Activated CD4-positive, alpha-beta T cell treated with anti-CD3 and anti-CD28 coated beads, Interleukin-2, amount 10 ng/mL, durations not matched to agents 24 days and 14 days (primary cell): ENCODE data around the gene SF3B4. TPM values are rescaled to one million over a fixed set of nuclear protein-coding genes. Genes with fewer than 3 reads are reported as not detected.
A peak's percentile ranks its signal among the peaks of the same experiment; 100 is the strongest.
"Not testable (repeated sequence)": the region's sequence is repeated elsewhere in the genome, so short reads cannot be mapped to it uniquely, and the experiment has no call there.

Source experiments
- DNase-seq: peaks from one replicate; pipeline ENCODE4 v3.0.0; 2022
- H3K27ac Mint-ChIP-seq: one replicate; pipeline ENCODE4 v1.8.0; 2022; ENCODE audit warnings: mild to moderate bottlenecking, mixed read lengths
- H3K27me3 Mint-ChIP-seq: one replicate; pipeline ENCODE4 v1.8.0; 2022; ENCODE audit warnings: mixed read lengths
- H3K36me3 Mint-ChIP-seq: one replicate; pipeline ENCODE4 v1.8.0; 2022; ENCODE audit warnings: low read depth, mild to moderate bottlenecking, mixed read lengths
- H3K4me1 Mint-ChIP-seq: one replicate; pipeline ENCODE4 v1.8.0; 2021; ENCODE audit warnings: mixed read lengths
- H3K4me3 Mint-ChIP-seq: one replicate; pipeline ENCODE4 v1.8.0; 2022; ENCODE audit warnings: mild to moderate bottlenecking, moderate library complexity, mixed read lengths
- H3K9me3 Mint-ChIP-seq: one replicate; pipeline ENCODE4 v1.8.0; 2021; ENCODE audit warnings: mixed read lengths
- intact Hi-C: fragments of 100-400 bp; cut with micrococcal nuclease; formaldehyde crosslinking; loops from one replicate; pipeline ENCODE4 v1.15.1; 2023
- total RNA-seq: library from RNA; stranded (reverse); gene quantifications from 2 replicates; pipeline ENCODE4 v1.2.3, GENCODE V29; 2022

Gene SF3B4, protein sequence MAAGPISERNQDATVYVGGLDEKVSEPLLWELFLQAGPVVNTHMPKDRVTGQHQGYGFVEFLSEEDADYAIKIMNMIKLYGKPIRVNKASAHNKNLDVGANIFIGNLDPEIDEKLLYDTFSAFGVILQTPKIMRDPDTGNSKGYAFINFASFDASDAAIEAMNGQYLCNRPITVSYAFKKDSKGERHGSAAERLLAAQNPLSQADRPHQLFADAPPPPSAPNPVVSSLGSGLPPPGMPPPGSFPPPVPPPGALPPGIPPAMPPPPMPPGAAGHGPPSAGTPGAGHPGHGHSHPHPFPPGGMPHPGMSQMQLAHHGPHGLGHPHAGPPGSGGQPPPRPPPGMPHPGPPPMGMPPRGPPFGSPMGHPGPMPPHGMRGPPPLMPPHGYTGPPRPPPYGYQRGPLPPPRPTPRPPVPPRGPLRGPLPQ
- 124 and 131 TPM in 2 replicates for total RNA-seq

DNA sequence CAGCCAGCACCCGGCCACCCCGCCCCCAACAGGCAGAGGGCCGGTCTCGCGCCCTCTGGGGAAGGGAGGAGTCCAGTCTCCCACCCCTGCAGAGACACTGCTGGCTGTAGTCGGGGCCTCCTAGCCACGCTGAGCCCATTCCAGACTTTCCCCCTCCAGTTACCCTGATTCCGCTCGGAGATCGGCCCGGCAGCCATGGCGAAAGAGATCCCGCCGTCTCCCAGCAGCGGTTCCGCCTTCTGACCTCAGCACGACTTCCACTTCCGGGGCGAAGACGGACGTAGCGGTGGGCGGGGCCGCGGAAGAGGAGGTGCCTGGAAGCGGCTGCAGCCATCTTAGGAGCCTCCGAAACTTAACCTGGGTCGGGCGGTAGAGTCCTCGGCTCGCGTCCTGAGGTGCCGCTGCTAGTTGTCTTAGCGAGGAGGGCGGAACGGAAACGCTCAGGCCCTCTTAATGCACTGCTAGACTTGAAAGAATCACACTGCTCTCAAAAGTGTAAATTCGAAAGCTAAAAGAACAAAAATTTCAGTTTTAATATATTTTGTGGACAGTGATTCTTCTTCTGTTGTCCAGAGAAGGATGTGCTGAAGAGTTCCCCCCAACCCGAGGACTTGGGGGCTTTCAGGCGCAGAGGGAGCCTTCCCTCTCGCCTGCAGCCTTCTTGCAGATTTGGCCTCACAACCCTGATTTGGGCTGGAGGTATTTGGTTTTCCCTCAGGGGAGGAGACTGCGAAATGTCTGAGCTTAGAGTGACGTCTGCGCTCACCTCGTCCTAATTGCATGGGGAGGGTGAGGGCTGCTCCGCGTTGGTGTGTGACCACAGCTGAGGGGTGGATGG, at the start of gene SF3B4:
SF3B4 (minus strand) TSS at position 241 of the 838 bp plus-strand sequence; CDS start at position 197, 44 bp downstream.
- peaks cover 51% of the 10 kb centered on the region for H3K36me3 Mint-ChIP-seq
- H3K4me3 Mint-ChIP-seq, result peak within 1 kb of the TSS; percentile 97
- H3K27me3 Mint-ChIP-seq, result no peaks in the 10 kb centered on the region
- intact Hi-C loops, result loop anchor here (1.0 kb wide), 3 partner anchors 12 to 39 kb away; partner anchors contain the start of gene BOLA1
- peak within 1 kb of the TSS; percentile 94 for H3K27ac Mint-ChIP-seq
- DNase-seq, result peak; percentile 99
- H3K4me1 Mint-ChIP-seq, result peaks cover 62% of the 10 kb centered on the region
- peaks cover 6% of the 10 kb centered on the region for H3K9me3 Mint-ChIP-seq

DNA sequence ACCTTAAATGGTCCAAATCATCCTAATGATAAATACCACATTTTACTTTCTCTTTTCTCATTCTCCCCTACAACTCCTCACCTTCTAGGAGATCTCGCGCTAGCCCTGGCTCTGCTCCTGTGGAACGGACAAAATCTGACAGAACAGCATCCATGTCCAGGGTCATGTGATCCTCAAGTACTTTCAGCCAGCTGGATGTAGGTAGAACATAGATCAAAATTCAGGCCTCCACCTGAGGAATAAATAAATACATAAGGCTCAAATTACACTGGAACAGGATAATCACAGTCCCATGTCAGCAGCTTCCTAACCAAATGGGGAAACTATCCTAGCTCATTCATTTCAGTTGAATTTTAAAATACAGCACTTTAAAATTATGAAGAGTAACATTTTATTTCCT, 49.7 kb upstream of the SF3B4 start:
- Mint-ChIP-seq H3K27me3 (no peaks in the 10 kb centered on the region), H3K9me3 (no peaks in the 10 kb centered on the region), H3K36me3 (peaks cover 39% of the 10 kb centered on the region), H3K4me3 (no peak overlapping the region), H3K27ac (no peak overlapping the region), H3K4me1 (peaks cover 23% of the 10 kb centered on the region)
- intact Hi-C loops, result no loop called here
- no peak for DNase-seq

DNA sequence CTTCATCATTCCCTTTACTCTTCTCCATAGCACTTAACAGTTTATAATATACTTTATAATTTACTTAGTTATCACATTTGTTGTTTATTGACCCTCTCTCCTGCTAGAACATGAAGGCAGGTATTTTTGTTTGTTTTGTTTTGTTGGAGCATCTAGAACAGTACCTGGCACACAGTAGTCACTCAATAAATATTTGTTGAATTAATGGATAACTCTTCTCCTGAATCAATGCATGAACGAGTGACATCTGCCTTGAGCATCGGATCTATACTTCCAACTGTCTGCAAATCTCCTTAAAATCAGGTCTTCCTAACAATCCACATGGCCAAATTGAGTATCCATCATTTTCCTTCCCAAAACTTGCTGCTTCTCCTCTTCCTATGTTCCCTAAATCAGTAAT, 44.9 kb upstream of the SF3B4 start:
- H3K36me3 Mint-ChIP-seq, result peaks cover 54% of the 10 kb centered on the region
- no peaks in the 10 kb centered on the region for H3K27me3 Mint-ChIP-seq
- intact Hi-C loops, result no loop called here

DNA sequence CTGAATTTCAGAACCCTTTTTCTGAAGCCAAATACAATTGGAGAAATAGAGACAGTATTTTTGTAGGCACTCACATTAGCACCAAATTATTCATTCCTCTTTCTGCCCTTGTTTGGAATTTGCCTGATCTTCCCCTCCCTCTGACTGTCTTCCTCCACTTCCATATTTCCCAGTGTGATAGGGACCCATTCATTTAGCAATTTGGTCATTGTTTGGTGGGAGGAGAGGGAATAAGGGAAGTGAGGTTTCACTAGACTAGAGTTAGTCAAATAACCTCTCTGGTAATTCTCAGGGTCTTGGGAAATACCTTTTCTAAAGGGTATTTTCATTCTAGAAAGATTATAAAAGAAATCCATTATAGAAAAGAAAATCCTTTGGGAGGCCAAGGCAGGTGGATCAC, 40.0 kb upstream of the SF3B4 start:
- Mint-ChIP-seq H3K36me3 (peaks cover 53% of the 10 kb centered on the region), H3K4me1 (peaks cover 6% of the 10 kb centered on the region), H3K27ac (no peak overlapping the region), H3K27me3 (no peaks in the 10 kb centered on the region), H3K9me3 (no peaks in the 10 kb centered on the region), H3K4me3 (no peak overlapping the region)
- intact Hi-C loops, result loop anchor here (10.0 kb wide), 1 partner anchor 197 kb away; no protein-coding TSS in a partner anchor
- no peak for DNase-seq

More for the DNA sequence above, 44.9 kb upstream of the SF3B4 start:
- H3K9me3 Mint-ChIP-seq, result no peaks in the 10 kb centered on the region
- H3K27ac Mint-ChIP-seq, result no peak overlapping the region
- peaks cover 2% of the 10 kb centered on the region for H3K4me1 Mint-ChIP-seq
- H3K4me3 Mint-ChIP-seq, result no peak overlapping the region
- DNase-seq, result no peak

DNA sequence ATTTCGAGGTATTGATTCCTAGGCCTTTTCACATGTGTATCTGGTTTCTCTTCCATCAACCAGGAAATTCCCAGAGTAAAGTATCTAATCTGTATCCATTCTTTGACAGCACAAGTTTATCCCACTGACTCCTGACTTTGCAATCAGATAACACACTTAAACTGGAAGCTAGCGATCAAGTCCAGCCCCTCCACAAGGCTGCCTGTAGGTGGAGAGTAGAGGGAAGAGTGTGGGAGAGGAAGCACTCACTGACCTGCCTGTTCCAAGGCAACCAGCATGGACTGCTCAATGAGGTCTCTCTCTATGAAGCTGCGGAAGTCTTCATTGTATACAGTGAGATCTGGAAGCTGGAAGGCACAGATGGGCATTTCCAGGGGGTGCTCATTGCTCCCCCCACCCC, 39.4 kb upstream of the SF3B4 start:
- H3K27ac Mint-ChIP-seq, result no peak overlapping the region
- peaks cover 12% of the 10 kb centered on the region for H3K4me1 Mint-ChIP-seq
- H3K27me3 Mint-ChIP-seq, result no peaks in the 10 kb centered on the region
- H3K4me3 Mint-ChIP-seq, result no peak overlapping the region
- intact Hi-C loops, result loop anchor here (10.0 kb wide), 1 partner anchor 198 kb away; no protein-coding TSS in a partner anchor
- no peak for DNase-seq
- no peaks in the 10 kb centered on the region for H3K9me3 Mint-ChIP-seq
- H3K36me3 Mint-ChIP-seq, result peaks cover 49% of the 10 kb centered on the region

DNA sequence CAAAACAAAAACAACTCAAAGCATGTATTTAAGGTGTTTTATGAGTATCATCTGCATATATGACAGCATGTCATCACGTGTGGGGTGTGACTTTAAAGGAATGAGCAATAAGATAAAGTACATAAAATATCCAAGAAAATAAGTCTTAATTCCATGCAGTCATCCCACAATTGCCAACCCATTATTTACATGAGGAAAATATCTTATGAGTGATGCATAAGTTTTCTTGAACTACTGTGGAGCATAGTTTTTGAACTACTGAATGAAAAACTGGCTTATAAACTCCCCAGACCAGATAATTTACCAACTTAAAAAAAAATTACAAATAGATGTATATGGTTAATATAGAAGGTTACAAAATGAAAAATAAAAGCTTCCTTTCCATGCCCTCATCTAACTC, 38.8 kb upstream of the SF3B4 start:
- no peak overlapping the region for H3K4me3 Mint-ChIP-seq
- no peaks in the 10 kb centered on the region for H3K27me3 Mint-ChIP-seq
- H3K9me3 Mint-ChIP-seq, result no peaks in the 10 kb centered on the region
- intact Hi-C loops, result loop anchor here (10.0 kb wide), 1 partner anchor 198 kb away; no protein-coding TSS in a partner anchor
- H3K27ac Mint-ChIP-seq, result no peak overlapping the region
- DNase-seq, result no peak
- H3K36me3 Mint-ChIP-seq, result peaks cover 49% of the 10 kb centered on the region
- H3K4me1 Mint-ChIP-seq, result peaks cover 18% of the 10 kb centered on the region

DNA sequence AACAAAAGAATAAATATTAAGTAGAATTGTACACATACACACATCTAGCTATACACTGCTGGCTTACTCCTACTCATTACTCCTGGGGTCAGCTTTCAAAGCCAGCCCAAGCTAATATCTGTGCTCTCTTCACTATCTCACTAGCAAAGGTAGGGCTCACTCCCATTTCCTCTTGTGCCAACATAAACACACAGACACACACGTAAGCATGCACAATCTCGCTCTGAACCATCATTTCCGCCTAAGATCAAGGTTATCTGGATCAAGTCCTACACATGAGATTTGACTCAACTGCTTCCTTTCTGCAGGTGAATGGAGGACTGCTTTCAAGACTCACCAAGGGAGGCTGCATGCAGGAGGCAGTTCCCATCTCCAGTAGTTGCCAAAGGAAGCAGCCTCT, 37.8 kb upstream of the SF3B4 start:
- no peak overlapping the region for H3K4me3 Mint-ChIP-seq

DNA sequence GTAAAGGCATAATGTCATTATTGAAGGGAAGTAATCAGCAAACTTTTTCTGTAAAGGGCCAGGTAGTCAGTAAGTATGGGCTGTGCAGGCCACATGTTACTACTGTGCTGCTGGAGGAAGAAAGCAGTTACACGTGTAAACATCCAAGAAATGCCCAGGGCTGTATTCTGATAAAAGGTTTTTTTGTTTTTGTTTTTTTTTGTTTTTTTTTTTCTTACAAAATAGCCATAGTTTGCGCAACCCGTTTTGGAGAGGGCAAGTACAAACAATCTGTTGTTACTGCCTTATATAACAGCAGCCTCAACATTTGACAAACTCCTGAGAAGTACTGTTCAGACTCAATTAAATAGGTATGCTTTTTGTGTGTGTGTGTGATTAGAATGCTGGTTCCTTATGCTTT, 35.8 kb upstream of the SF3B4 start:
- H3K36me3 Mint-ChIP-seq, result peaks cover 53% of the 10 kb centered on the region
- DNase-seq, result no peak
- no peak overlapping the region for H3K4me3 Mint-ChIP-seq
- peaks cover 18% of the 10 kb centered on the region for H3K4me1 Mint-ChIP-seq
- no peaks in the 10 kb centered on the region for H3K9me3 Mint-ChIP-seq
- no peaks in the 10 kb centered on the region for H3K27me3 Mint-ChIP-seq
- intact Hi-C loops, result loop anchor here (5.0 to 10.0 kb wide), 2 partner anchors 34 to 201 kb away; no protein-coding TSS in a partner anchor
- no peak overlapping the region for H3K27ac Mint-ChIP-seq

More for the DNA sequence above, 37.8 kb upstream of the SF3B4 start:
- no peaks in the 10 kb centered on the region for H3K27me3 Mint-ChIP-seq
- intact Hi-C loops, result loop anchor here (10.0 kb wide), 1 partner anchor 199 kb away; no protein-coding TSS in a partner anchor
- no peaks in the 10 kb centered on the region for H3K9me3 Mint-ChIP-seq
- no peak for DNase-seq
- H3K4me1 Mint-ChIP-seq, result peaks cover 18% of the 10 kb centered on the region
- H3K36me3 Mint-ChIP-seq, result peaks cover 46% of the 10 kb centered on the region
- H3K27ac Mint-ChIP-seq, result peak overlapping the region; percentile 10

DNA sequence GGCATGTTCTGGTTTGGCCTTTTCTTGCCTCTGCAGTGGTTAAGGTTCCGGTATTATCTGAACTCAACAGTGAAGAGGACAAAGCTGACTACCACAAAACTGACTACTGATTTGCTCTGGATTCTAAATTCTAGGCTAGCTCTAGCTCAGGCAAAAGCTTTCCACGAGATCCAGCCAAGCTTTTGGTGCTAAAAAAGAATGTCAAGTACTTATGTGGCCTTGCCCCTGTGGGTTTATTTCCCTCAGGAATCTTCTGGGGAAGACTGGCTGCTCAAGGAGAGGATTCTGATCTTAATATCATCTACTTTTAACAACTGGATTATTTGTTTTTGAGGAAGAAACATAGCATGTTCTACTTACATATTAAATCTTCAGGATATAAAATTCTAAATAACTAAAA, 35.1 kb upstream of the SF3B4 start:
- peaks cover 54% of the 10 kb centered on the region for H3K36me3 Mint-ChIP-seq
- no peak overlapping the region for H3K27ac Mint-ChIP-seq
- intact Hi-C loops, result loop anchor here (1.0 to 10.0 kb wide), 3 partner anchors 35 to 202 kb away; no protein-coding TSS in a partner anchor
- no peaks in the 10 kb centered on the region for H3K9me3 Mint-ChIP-seq
- H3K4me3 Mint-ChIP-seq, result no peak overlapping the region
- no peak for DNase-seq
- H3K27me3 Mint-ChIP-seq, result no peaks in the 10 kb centered on the region
- peaks cover 18% of the 10 kb centered on the region for H3K4me1 Mint-ChIP-seq

DNA sequence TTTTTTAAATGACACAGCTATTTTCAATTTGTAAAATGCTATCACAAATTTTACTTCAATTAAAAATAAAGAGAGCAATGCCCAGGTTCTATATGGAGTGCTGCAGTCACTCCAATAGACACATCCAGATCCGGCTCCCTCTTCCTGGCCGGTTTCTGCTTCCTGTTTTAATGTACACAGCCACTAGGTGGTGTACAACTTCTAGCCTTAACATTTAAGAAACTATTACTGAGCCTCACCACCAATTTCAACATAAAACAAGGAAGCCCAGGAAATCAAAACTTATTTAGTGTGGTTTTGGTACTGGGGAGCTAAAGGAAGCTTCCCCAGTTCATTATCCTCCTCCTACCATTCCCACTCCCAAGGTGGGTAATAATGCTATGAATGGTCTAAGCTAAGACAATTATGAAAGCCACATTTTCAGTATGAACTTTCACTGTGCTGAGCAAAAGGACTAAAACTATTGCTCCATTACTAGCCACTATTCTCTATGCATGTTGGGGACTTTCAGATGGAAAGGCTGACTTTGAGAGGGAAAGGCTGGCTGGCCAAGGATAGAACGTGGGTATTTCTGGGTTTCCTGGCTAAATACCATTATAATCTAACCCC, 34.5 kb upstream of the SF3B4 start:
- intact Hi-C loops, result loop anchor here (1.0 to 10.0 kb wide), 3 partner anchors 35 to 203 kb away; no protein-coding TSS in a partner anchor
- H3K27ac Mint-ChIP-seq, result no peak overlapping the region

DNA sequence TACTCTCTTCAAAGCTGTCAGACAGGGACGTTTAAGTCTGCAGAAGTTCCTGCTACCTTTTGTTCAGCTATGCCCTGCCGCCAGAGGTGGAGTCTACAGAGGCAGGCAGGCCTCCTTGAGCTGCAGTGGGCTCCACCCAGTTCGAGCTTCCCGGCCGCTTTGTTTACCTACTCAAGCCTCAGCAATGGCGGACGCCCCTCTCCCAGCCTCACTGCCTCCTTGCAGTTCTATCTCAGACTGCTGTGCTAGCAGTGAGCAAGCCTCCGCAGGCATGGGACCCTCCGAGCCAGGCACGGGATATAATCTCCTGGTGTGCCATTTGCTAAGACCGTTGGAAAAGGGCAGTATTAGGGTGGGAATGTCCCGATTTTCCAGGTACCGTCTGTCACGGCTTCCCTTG, 29.9 kb upstream of the SF3B4 start:
- H3K27ac Mint-ChIP-seq, H3K9me3 Mint-ChIP-seq, H3K27me3 Mint-ChIP-seq, DNase-seq, intact Hi-C loops, H3K4me3 Mint-ChIP-seq: not testable (repeated sequence)
- Mint-ChIP-seq H3K36me3 (peaks cover 63% of the 10 kb centered on the region), H3K4me1 (peaks cover 13% of the 10 kb centered on the region)

More for the DNA sequence above, 34.5 kb upstream of the SF3B4 start:
- DNase-seq, result peak; percentile 84
- Mint-ChIP-seq H3K9me3 (no peaks in the 10 kb centered on the region), H3K4me1 (peaks cover 18% of the 10 kb centered on the region), H3K4me3 (no peak overlapping the region), H3K27me3 (no peaks in the 10 kb centered on the region), H3K36me3 (peaks cover 55% of the 10 kb centered on the region)

DNA sequence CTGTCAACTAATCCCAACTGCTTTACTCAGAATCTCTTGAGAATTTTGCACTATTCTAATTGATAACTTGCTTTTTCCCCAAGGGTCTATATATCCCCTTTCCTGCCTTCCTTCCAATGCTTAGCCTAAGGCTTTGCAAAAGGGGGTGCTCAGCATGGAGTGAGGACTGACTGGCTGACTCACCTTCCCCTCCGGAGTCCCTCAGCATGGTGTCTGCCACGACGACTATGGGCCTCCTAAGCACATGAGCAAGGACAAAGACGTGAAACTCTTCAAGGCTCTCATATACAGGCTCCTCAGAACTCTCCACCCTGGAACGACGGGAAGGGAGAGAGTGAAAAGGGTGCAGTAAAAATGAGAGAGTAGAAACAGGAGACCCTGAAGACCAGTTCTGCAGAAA, 22.3 kb upstream of the SF3B4 start:
- H3K4me3 Mint-ChIP-seq, result no peak overlapping the region
- no peaks in the 10 kb centered on the region for H3K4me1 Mint-ChIP-seq
- no peaks in the 10 kb centered on the region for H3K27me3 Mint-ChIP-seq
- no peak overlapping the region for H3K27ac Mint-ChIP-seq
- no peak for DNase-seq
- intact Hi-C loops, result no loop called here
- H3K36me3 Mint-ChIP-seq, result peaks cover 43% of the 10 kb centered on the region
- H3K9me3 Mint-ChIP-seq, result no peaks in the 10 kb centered on the region

DNA sequence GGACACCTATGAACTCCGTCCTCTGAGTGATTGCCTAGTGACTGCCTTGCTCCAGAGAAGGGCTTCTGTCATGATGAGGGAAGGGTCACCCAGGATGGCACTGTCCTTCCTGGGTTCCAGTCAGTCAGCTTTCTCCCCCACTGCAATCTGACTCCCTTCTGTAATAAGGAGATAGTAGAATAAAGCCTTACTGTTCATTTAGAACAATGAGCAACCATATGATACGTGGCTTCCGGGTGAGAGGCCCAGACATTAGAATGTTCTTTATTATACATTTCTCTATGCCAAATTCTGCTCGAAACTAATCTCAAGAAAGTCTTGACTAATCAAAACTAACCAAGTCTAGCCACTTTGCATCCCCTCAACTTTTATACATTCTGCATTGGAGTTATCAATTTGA, 17.6 kb upstream of the SF3B4 start:
- intact Hi-C loops, result no loop called here
- peaks cover 39% of the 10 kb centered on the region for H3K36me3 Mint-ChIP-seq
- H3K4me1 Mint-ChIP-seq, result peaks cover 9% of the 10 kb centered on the region

More for the DNA sequence above, 17.6 kb upstream of the SF3B4 start:
- Mint-ChIP-seq H3K9me3 (no peaks in the 10 kb centered on the region), H3K4me3 (no peak overlapping the region), H3K27ac (no peak overlapping the region), H3K27me3 (no peaks in the 10 kb centered on the region)
- DNase-seq, result no peak
